SK-N-SH (cell line): ENCODE data around the gene MALT1. TPM values are rescaled to one million over a fixed set of nuclear protein-coding genes. Genes with fewer than 3 reads are reported as not detected.

ENCODE experiments used
- CTCF ChIA-PET: fragments of 300-600, 350-600 bp; formaldehyde crosslinking; extraction: SDS; loops from one replicate; lab custom pipeline; 2021; lab: Yijun Ruan, JAX
- POLR2A ChIA-PET: fragments of 350-600 bp; sonication (Branson Sonifier 250); formaldehyde crosslinking; extraction: SDS; loops from one replicate; lab custom pipeline; 2020; ENCODE audit warnings: antibody characterized with exemption, inconsistent platforms; lab: Yijun Ruan, JAX
- DNase-seq: peaks from one replicate; pipeline ENCODE4 v3.0.0; 2012
- H2AFZ ChIP-seq: fragments of 200-600 bp; sonication (generic); 2 replicates; pipeline ENCODE4 v1.8.1; 2016; ENCODE audit warnings: antibody characterized with exemption, mild to moderate bottlenecking, low read depth
- H3F3A ChIP-seq: fragments of 200-600 bp; sonication (generic); replicated peaks from 2 replicates; pipeline ENCODE3; 2016; ENCODE audit warnings: antibody characterized with exemption, mild to moderate bottlenecking; ENCODE audit not compliant: insufficient read depth
- H3K27ac ChIP-seq, 2 experiments: fragments of 200-500 bp in 1 of 2; fragments of 200-600 bp in 1 of 2; sonication (Bioruptor generic) in 1 of 2; sonication (generic), shearing (Covaris generic) in 1 of 2; 2 replicates each; pipeline versions ENCODE4 v1.5.1 to v1.6.1; 2014 to 2016; ENCODE audit warnings: low read depth in 2 of 2, inconsistent platforms in 1 of 2, low read length in 1 of 2, mild to moderate bottlenecking in 1 of 2, mixed read lengths in 1 of 2
- H3K27me3 ChIP-seq: fragments of 200-600 bp; sonication (generic), shearing (Covaris generic); 2 replicates; pipeline ENCODE4 v1.6.1; 2016; ENCODE audit warnings: mixed run types; ENCODE audit not compliant: insufficient read depth
- H3K36me3 ChIP-seq, 2 experiments: fragments of 200-500 bp in 1 of 2; fragments of 200-600 bp in 1 of 2; sonication (Bioruptor generic) in 1 of 2; sonication (generic) in 1 of 2; replicated peaks in 1 of 2; 2 replicates each; pipeline versions ENCODE3 to v1.5.1; 2014 to 2016; ENCODE audit warnings: low read length in 1 of 2, mild to moderate bottlenecking in 1 of 2; ENCODE audit not compliant: insufficient read depth in 2 of 2, control insufficient read depth in 1 of 2
- H3K4me1 ChIP-seq, 2 experiments: fragments of 200-500 bp in 1 of 2; fragments of 200-600 bp in 1 of 2; sonication (Bioruptor generic) in 1 of 2; sonication (generic), shearing (Covaris generic) in 1 of 2; 2 replicates each; pipeline versions ENCODE4 v1.5.1 to v1.6.1; 2014 to 2016; ENCODE audit warnings: low read depth in 1 of 2, low read length in 1 of 2, mixed run types in 1 of 2; ENCODE audit not compliant: insufficient read depth in 2 of 2, control insufficient read depth in 1 of 2
- H3K4me2 ChIP-seq: fragments of 200-600 bp; sonication (generic), shearing (Covaris generic); 2 replicates; pipeline ENCODE4 v1.6.1; 2017; ENCODE audit warnings: mixed run types
- H3K4me3 ChIP-seq, 2 experiments: fragments of 200-500 bp in 1 of 2; fragments of 200-600 bp in 1 of 2; sonication (Bioruptor generic) in 1 of 2; sonication (generic), shearing (Covaris generic) in 1 of 2; 2 replicates each; pipeline versions ENCODE4 v1.5.1 to v1.8.1; 2014 to 2016; ENCODE audit warnings: low read depth in 2 of 2, inconsistent platforms in 1 of 2, low read length in 1 of 2, mild to moderate bottlenecking in 1 of 2, mixed read lengths in 1 of 2, moderate library complexity in 1 of 2
- H3K79me2 ChIP-seq: fragments of 200-600 bp; sonication (generic); 2 replicates; pipeline ENCODE4 v1.8.1; 2017; ENCODE audit warnings: mild to moderate bottlenecking; ENCODE audit not compliant: insufficient read depth
- H3K9ac ChIP-seq: fragments of 200-600 bp; sonication (generic); 2 replicates; pipeline ENCODE4 v1.6.1; 2017; ENCODE audit warnings: mixed run types
- H3K9me2 ChIP-seq: fragments of 200-600 bp; sonication (generic); 2 replicates; pipeline ENCODE4 v1.6.1; 2017; ENCODE audit warnings: mixed run types
- H3K9me3 ChIP-seq: fragments of 200-600 bp; sonication (generic); 2 replicates; pipeline ENCODE4 v1.6.1; 2017; ENCODE audit warnings: mixed run types, mild to moderate bottlenecking, moderate library complexity
- H4K20me1 ChIP-seq: fragments of 200-600 bp; sonication (generic); 2 replicates; pipeline ENCODE4 v1.6.1; 2017; ENCODE audit warnings: mild to moderate bottlenecking, mixed run types; ENCODE audit not compliant: insufficient read depth
- ELF1 ChIP-seq: IDR thresholded peaks from 2 replicates; pipeline ENCODE4 v1.4.0; 2012
- EZH2phosphoT487 ChIP-seq: fragments of 200-600 bp; sonication (generic); IDR thresholded peaks from 2 replicates; pipeline ENCODE4 v1.6.1; 2017; ENCODE audit warnings: low read depth, mixed run types, mild to moderate bottlenecking, antibody characterized with exemption, moderate library complexity, borderline replicate concordance
- FOXM1 ChIP-seq: IDR thresholded peaks from 2 replicates; pipeline ENCODE4 v1.4.0; 2012; ENCODE audit warnings: low read depth, mild to moderate bottlenecking
- GABPA ChIP-seq: IDR thresholded peaks from 2 replicates; pipeline ENCODE4 v1.4.0; 2012; ENCODE audit warnings: low read depth, mild to moderate bottlenecking
- GATA2 ChIP-seq: sonication (generic); formaldehyde crosslinking; IDR thresholded peaks from 2 replicates; pipeline ENCODE4 v1.5.0; 2020; ENCODE audit warnings: mild to moderate bottlenecking, missing genetic modification reagents
- MXI1 ChIP-seq: IDR thresholded peaks from 2 replicates; pipeline ENCODE4 v1.6.1; 2012; ENCODE audit warnings: mild to moderate bottlenecking, low read depth, low read length, improper control_type of control experiment
- NRF1 ChIP-seq: IDR thresholded peaks from 2 replicates; pipeline ENCODE4 v1.6.1; 2012; ENCODE audit warnings: low read depth, mild to moderate bottlenecking, low read length
- POLR2AphosphoS5 ChIP-seq: IDR thresholded peaks from 2 replicates; pipeline ENCODE4 v1.6.1; 2012; ENCODE audit warnings: low read depth, low read length
- RAD21 ChIP-seq: IDR thresholded peaks from 2 replicates; pipeline ENCODE4 v1.6.1; 2012; ENCODE audit warnings: mild to moderate bottlenecking, low read length
- SIN3A ChIP-seq: IDR thresholded peaks from 2 replicates; pipeline ENCODE4 v1.6.1; 2012; ENCODE audit warnings: low read depth, mild to moderate bottlenecking, low read length, moderate library complexity, borderline replicate concordance
- TAF1 ChIP-seq: IDR thresholded peaks from 2 replicates; pipeline ENCODE4 v1.6.1; 2012; ENCODE audit warnings: low read depth, mild to moderate bottlenecking, low read length, moderate library complexity, borderline replicate concordance
- WGBS: methylation state at CpG from one replicate; pipeline ENCODE4 v1.1.6; 2017; ENCODE audit warnings: low lambda C conversion rate; 5-methylcytosine and 5-hydroxymethylcytosine counted together
- polyA plus RNA-seq, 3 experiments: library from polyadenylated mRNA; depleted of rRNA; stranded (reverse); fragments of >200 nt; gene quantifications; 2 replicates each; pipeline ENCODE4 v1.2.3, GENCODE V29; 2012
- TF ChIP-seq, protein P1 (sequence below): fragments of 150-350 bp; IDR thresholded peaks from 2 replicates; pipeline ENCODE4 v1.6.1; 2017; ENCODE audit warnings: antibody characterized with exemption, low read length, low read depth, borderline replicate concordance
- TF ChIP-seq, protein P2 (sequence below): IDR thresholded peaks from 2 replicates; pipeline ENCODE4; 2012
- TF ChIP-seq, protein P3 (sequence below): IDR thresholded peaks from 2 replicates; pipeline ENCODE4 v1.6.1; 2012; ENCODE audit warnings: mild to moderate bottlenecking, low read depth, low read length, moderate library complexity

MALT1 gene
- polyA plus RNA-seq, 1 of the 3 experiments (the other 2 are of a cell fraction) = 6.6 TPM

DNA sequence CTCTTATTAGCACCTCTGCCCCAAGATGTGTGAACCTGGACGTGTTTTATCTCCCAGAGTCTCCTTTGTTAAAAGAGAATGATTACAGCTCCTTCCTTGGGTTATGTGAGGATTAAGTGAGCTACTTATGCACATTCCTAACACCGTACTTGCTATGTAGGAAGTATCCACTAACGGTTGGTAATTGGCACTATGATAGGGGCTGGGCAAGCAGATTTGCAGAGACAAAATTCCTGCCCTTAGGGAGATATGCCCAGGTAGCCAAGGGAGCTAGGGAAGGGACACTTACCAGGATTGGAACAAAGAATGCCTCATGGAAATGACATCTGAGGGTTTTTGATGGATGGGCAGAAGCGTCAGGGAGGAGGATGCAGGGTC lies 30.8 kb upstream of the MALT1 start:
- no peak for TF ChIP-seq GABPA
- no peak for TF ChIP-seq FOXM1
- no peak for TF ChIP-seq MXI1
- no peak for TF ChIP-seq ELF1
- no peak for TF ChIP-seq POLR2AphosphoS5
- TF ChIP-seq EZH2phosphoT487 = no peak
- TF ChIP-seq TAF1 = no peak
- TF ChIP-seq, protein P1, sequence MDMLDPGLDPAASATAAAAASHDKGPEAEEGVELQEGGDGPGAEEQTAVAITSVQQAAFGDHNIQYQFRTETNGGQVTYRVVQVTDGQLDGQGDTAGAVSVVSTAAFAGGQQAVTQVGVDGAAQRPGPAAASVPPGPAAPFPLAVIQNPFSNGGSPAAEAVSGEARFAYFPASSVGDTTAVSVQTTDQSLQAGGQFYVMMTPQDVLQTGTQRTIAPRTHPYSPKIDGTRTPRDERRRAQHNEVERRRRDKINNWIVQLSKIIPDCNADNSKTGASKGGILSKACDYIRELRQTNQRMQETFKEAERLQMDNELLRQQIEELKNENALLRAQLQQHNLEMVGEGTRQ = no peak
- no peak for TF ChIP-seq GATA2 (CRISPR knock-in tag)
- no peak for TF ChIP-seq RAD21
- TF ChIP-seq, protein P2, sequence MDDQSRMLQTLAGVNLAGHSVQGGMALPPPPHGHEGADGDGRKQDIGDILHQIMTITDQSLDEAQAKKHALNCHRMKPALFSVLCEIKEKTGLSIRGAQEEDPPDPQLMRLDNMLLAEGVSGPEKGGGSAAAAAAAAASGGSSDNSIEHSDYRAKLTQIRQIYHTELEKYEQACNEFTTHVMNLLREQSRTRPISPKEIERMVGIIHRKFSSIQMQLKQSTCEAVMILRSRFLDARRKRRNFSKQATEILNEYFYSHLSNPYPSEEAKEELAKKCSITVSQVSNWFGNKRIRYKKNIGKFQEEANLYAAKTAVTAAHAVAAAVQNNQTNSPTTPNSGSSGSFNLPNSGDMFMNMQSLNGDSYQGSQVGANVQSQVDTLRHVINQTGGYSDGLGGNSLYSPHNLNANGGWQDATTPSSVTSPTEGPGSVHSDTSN = no peak
- TF ChIP-seq NRF1 = no peak
- TF ChIP-seq, protein P3, sequence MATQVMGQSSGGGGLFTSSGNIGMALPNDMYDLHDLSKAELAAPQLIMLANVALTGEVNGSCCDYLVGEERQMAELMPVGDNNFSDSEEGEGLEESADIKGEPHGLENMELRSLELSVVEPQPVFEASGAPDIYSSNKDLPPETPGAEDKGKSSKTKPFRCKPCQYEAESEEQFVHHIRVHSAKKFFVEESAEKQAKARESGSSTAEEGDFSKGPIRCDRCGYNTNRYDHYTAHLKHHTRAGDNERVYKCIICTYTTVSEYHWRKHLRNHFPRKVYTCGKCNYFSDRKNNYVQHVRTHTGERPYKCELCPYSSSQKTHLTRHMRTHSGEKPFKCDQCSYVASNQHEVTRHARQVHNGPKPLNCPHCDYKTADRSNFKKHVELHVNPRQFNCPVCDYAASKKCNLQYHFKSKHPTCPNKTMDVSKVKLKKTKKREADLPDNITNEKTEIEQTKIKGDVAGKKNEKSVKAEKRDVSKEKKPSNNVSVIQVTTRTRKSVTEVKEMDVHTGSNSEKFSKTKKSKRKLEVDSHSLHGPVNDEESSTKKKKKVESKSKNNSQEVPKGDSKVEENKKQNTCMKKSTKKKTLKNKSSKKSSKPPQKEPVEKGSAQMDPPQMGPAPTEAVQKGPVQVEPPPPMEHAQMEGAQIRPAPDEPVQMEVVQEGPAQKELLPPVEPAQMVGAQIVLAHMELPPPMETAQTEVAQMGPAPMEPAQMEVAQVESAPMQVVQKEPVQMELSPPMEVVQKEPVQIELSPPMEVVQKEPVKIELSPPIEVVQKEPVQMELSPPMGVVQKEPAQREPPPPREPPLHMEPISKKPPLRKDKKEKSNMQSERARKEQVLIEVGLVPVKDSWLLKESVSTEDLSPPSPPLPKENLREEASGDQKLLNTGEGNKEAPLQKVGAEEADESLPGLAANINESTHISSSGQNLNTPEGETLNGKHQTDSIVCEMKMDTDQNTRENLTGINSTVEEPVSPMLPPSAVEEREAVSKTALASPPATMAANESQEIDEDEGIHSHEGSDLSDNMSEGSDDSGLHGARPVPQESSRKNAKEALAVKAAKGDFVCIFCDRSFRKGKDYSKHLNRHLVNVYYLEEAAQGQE = no peak
- no peak for TF ChIP-seq SIN3A
- Histone ChIP-seq H3K79me2 (no peaks in the 10 kb centered on the region), H3K4me1 (peaks cover 0 to 18% of the 10 kb centered on the region in 2 experiments; a peak in 1 of 4 replicates), H3F3A (no peaks in the 10 kb centered on the region), H3K36me3 (no peaks in the 10 kb centered on the region), H4K20me1 (no peaks in the 10 kb centered on the region), H3K9me2 (no peaks in the 10 kb centered on the region), H2AFZ (no peak overlapping the region), H3K9ac (no peak overlapping the region), H3K9me3 (no peaks in the 10 kb centered on the region), H3K4me3 (no peak overlapping the region), H3K27ac (no peak overlapping the region), H3K4me2 (no peak overlapping the region), H3K27me3 (no peaks in the 10 kb centered on the region)
- 88% methylated on average over 4 of the region's 4 CpGs for WGBS
- ChIA-PET CTCF (interaction anchor here (0.7 kb wide), 1 partner anchor 31 kb away, joined by 3 read pairs; the partner anchor contains the start of gene MALT1), POLR2A (no interaction called here)
- DNase-seq = no peak
